ENCODE data around the gene DGKD.

The DGKD gene

GRCh38 chr2:233336541-233336940 is 17.8 kb upstream of the DGKD start:
- DNase-seq (ENCODE audit: low spot score), result no peak

GRCh38 chr2:233338046-233338445 is 16.2 kb upstream of the DGKD start:
- DNase-seq (ENCODE audit: low spot score), result no peak

GRCh38 chr2:233338812-233339368 is 15.4 kb upstream of the DGKD start:
- DNase-seq (ENCODE audit: low spot score), result no peak

- no peak for DNase-seq (ENCODE audit: low spot score)
Observed at GRCh38 chr2:233339427-233339826, 14.9 kb upstream of the DGKD start.

- DNase-seq (ENCODE audit: low spot score), result no peak
Observed at GRCh38 chr2:233341296-233341695, 13.0 kb upstream of the DGKD start.

GRCh38 chr2:233342301-233342700 is 12.0 kb upstream of the DGKD start:
- no peak for DNase-seq (ENCODE audit: low spot score)

- DNase-seq (ENCODE audit: low spot score), result no peak
Observed at GRCh38 chr2:233343171-233343705, 11.1 kb upstream of the DGKD start.

GRCh38 chr2:233346376-233346775 is 7.9 kb upstream of the DGKD start:
- no peak for DNase-seq (ENCODE audit: low spot score)

- DNase-seq (ENCODE audit: low spot score), result no peak
Observed at GRCh38 chr2:233346930-233347329, 7.4 kb upstream of the DGKD start.

- no peak for DNase-seq (ENCODE audit: low spot score)
Observed at GRCh38 chr2:233349005-233349998, 5.0 kb upstream of the DGKD start.

- peak; percentile 96 for DNase-seq (ENCODE audit: low spot score)
Observed at GRCh38 chr2:233350708-233351107, 3.6 kb upstream of the DGKD start.

GRCh38 chr2:233351423-233351822 is 2.9 kb upstream of the DGKD start:
- no peak for DNase-seq (ENCODE audit: low spot score)

- no peak for DNase-seq (ENCODE audit: low spot score)
Observed at GRCh38 chr2:233352141-233352842, 2.0 kb upstream of the DGKD start.

- no peak for DNase-seq (ENCODE audit: low spot score)
Observed at GRCh38 chr2:233353101-233353768, 1.1 kb upstream of the DGKD start.

GRCh38 chr2:233354500-233354924 is 218 bp downstream of the DGKD start:
- DNase-seq (ENCODE audit: low spot score), result no peak

GRCh38 chr2:233354971-233355574 is 779 bp downstream of the DGKD start:
- peak; percentile 18 for DNase-seq (ENCODE audit: low spot score)

- no peak for DNase-seq (ENCODE audit: low spot score)
Observed at GRCh38 chr2:233355916-233356315, 1.6 kb downstream of the DGKD start.

GRCh38 chr2:233356546-233357308 is 2.4 kb downstream of the DGKD start:
- no peak for DNase-seq (ENCODE audit: low spot score)

GRCh38 chr2:233358335-233358734 is 4.0 kb downstream of the DGKD start:
- no peak for DNase-seq (ENCODE audit: low spot score)

GRCh38 chr2:233358947-233359346 is 4.7 kb downstream of the DGKD start:
- DNase-seq (ENCODE audit: low spot score), result no peak

GRCh38 chr2:233359823-233360222 is 5.5 kb downstream of the DGKD start:
- no peak for DNase-seq (ENCODE audit: low spot score)
